ENCODE data around the gene AKAP13. TPM values are rescaled to one million over a fixed set of nuclear protein-coding genes. Genes with fewer than 3 reads are reported as not detected.

AKAP13 gene
- total RNA-seq, 1 donor from 2014 or later = 41.1 TPM

GRCh38 chr15:85559530-85559929 lies 179.1 kb downstream of the AKAP13 start:
- Histone ChIP-seq H3K4me3 (ENCODE audit: low read depth, low read length) (no peak overlapping the region), H3K36me3 (ENCODE audit: control insufficient read depth, insufficient read depth, low read length) (no peaks in the 10 kb centered on the region), H3K27me3 (ENCODE audit: control insufficient read depth, insufficient read depth, low read length) (no peaks in the 10 kb centered on the region)
- FAIRE-seq = no peak
- TF ChIP-seq CTCF (IDR thresholded peaks at IDR 0.05; ENCODE audit: insufficient read depth, low read length, severe bottlenecking) = no peak
- no peak for DNase-seq (ENCODE audit: low read depth)

- H3K4me3 ChIP-seq (ENCODE audit: low read depth, low read length) = no peak overlapping the region
- FAIRE-seq (no peak), DNase-seq (ENCODE audit: low read depth) (no peak)
- no peaks in the 10 kb centered on the region for H3K27me3 ChIP-seq (ENCODE audit: control insufficient read depth, insufficient read depth, low read length)
- no peaks in the 10 kb centered on the region for H3K36me3 ChIP-seq (ENCODE audit: control insufficient read depth, insufficient read depth, low read length)
- TF ChIP-seq CTCF (IDR thresholded peaks at IDR 0.05; ENCODE audit: insufficient read depth, low read length, severe bottlenecking) = no peak
Observed at GRCh38 chr15:85562824-85563223, 182.4 kb downstream of the AKAP13 start.

DNA sequence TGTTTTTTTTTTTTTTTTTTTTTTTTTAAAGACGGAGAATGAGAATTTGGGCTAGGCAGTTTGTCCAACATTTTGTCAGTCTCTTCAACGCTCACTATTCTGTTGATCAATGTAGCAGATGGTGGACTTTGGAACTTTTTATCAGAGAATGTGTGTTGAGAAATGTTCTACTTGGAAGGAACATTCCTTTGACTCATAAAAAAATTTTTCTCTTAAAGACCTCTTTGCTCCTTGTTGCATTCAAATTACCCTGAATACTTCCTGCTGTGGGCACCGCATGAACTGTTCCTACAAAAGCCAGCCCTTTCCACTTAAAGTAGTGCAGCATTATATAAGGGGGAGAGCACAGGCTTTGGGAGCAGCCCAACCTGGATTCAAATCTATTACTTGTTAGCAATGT lies 182.9 kb downstream of the AKAP13 start:
- TF ChIP-seq CTCF (IDR thresholded peaks at IDR 0.05; ENCODE audit: insufficient read depth, low read length, severe bottlenecking) = no peak
- Histone ChIP-seq H3K36me3 (ENCODE audit: control insufficient read depth, insufficient read depth, low read length) (no peaks in the 10 kb centered on the region), H3K27me3 (ENCODE audit: control insufficient read depth, insufficient read depth, low read length) (no peaks in the 10 kb centered on the region), H3K4me3 (ENCODE audit: low read depth, low read length) (no peak overlapping the region)
- FAIRE-seq = no peak
- DNase-seq (ENCODE audit: low read depth) = no peak

GRCh38 chr15:85563731-85564130 lies 183.3 kb downstream of the AKAP13 start:
- DNase-seq (ENCODE audit: low read depth) (no peak), FAIRE-seq (no peak)
- Histone ChIP-seq H3K4me3 (ENCODE audit: low read depth, low read length) (no peak overlapping the region), H3K36me3 (ENCODE audit: control insufficient read depth, insufficient read depth, low read length) (no peaks in the 10 kb centered on the region), H3K27me3 (ENCODE audit: control insufficient read depth, insufficient read depth, low read length) (no peaks in the 10 kb centered on the region)
- no peak for TF ChIP-seq CTCF (IDR thresholded peaks at IDR 0.05; ENCODE audit: insufficient read depth, low read length, severe bottlenecking)

DNA sequence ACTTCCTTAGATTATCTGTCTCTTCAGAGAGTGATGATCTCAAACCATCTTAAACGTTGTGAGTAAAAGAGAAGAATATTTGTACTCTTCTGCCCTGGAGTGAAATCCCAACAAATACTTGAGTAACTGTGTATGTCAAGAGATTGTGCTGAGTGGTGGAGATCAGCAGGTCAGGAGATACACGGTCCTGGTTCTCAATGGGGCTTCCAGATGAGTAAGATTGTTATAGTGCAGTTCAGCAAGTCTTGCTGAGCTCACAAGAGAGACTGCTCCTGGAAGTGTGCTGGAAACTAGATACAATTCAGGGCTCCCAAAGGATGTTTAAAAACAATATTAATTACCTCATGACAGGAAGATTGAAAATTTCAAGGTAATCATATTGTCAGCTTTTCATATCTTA lies 184.3 kb downstream of the AKAP13 start:
- no peak for FAIRE-seq
- no peak for DNase-seq (ENCODE audit: low read depth)

More for the DNA sequence above, 184.3 kb downstream of the AKAP13 start:
- Histone ChIP-seq H3K4me3 (ENCODE audit: low read depth, low read length) (no peak overlapping the region), H3K27me3 (ENCODE audit: control insufficient read depth, insufficient read depth, low read length) (no peaks in the 10 kb centered on the region), H3K36me3 (ENCODE audit: control insufficient read depth, insufficient read depth, low read length) (no peaks in the 10 kb centered on the region)
- TF ChIP-seq CTCF (IDR thresholded peaks at IDR 0.05; ENCODE audit: insufficient read depth, low read length, severe bottlenecking) = no peak
